ENCODE results near the gene TRPV3. TPM values are rescaled to one million over a fixed set of nuclear protein-coding genes. Genes with fewer than 3 reads are reported as not detected.

TRPV3 gene
- total RNA-seq, 1 donor from 2014 or later: 1.0 TPM

Other genes with a start within 250 kb of the TRPV3 start
- 0.11 TPM for gene OR3A2, start 171.5 kb downstream of the TRPV3 start, total RNA-seq
- gene OR1E1, start 159.4 kb downstream of the TRPV3 start, total RNA-seq: not detected
- not detected for gene OR3A3, start 146.4 kb downstream of the TRPV3 start, total RNA-seq
- gene OR1E2, start 124.0 kb downstream of the TRPV3 start, total RNA-seq: not detected
- gene SPATA22, start 86.0 kb downstream of the TRPV3 start, total RNA-seq: 0.51 TPM
- 2.5 TPM for gene ASPA, start 81.8 kb downstream of the TRPV3 start, total RNA-seq
- gene TRPV1, start 51.6 kb upstream of the TRPV3 start, total RNA-seq: 4.0 TPM
- 4.7 TPM for gene SHPK, start 78.4 kb upstream of the TRPV3 start, total RNA-seq
- gene CTNS, start 78.9 kb upstream of the TRPV3 start, total RNA-seq: 5.1 TPM
- gene TAX1BP3, start 110.8 kb upstream of the TRPV3 start, total RNA-seq: 149 TPM
- gene EMC6, start 111.0 kb upstream of the TRPV3 start, total RNA-seq: 64.6 TPM
- gene P2RX5, start 138.3 kb upstream of the TRPV3 start, total RNA-seq: 13.0 TPM
- 0.13 TPM for gene HASPIN, start 166.1 kb upstream of the TRPV3 start, total RNA-seq
- 14.8 TPM for gene ITGAE, start 243.4 kb upstream of the TRPV3 start, total RNA-seq

All from Right ventricle myocardium superior (tissue), 1 donor.